Muscle of leg (tissue), 11 donors: ENCODE data around the gene TUBGCP4. TPM values are rescaled to one million over a fixed set of nuclear protein-coding genes. Genes with fewer than 3 reads are reported as not detected.
A peak's percentile ranks its signal among the peaks of the same experiment; 100 is the strongest.

Experiments used
- DNase-seq: peaks from one replicate; pipeline ENCODE4 v3.0.0; 2013
- H3K27ac ChIP-seq: one replicate; pipeline ENCODE4 v1.5.1; 2013; ENCODE audit warnings: mild to moderate bottlenecking, low read length, control low read depth
- H3K27me3 ChIP-seq: one replicate; pipeline ENCODE4 v1.6.1; 2013; ENCODE audit warnings: low read length; ENCODE audit not compliant: control insufficient read depth, insufficient read depth
- H3K36me3 ChIP-seq: one replicate; pipeline ENCODE4 v1.6.1; 2013; ENCODE audit warnings: low read length; ENCODE audit not compliant: control insufficient read depth, insufficient read depth
- H3K4me1 ChIP-seq: one replicate; pipeline ENCODE4 v1.6.1; 2013; ENCODE audit warnings: low read length; ENCODE audit not compliant: control insufficient read depth, insufficient read depth
- H3K4me3 ChIP-seq: one replicate; pipeline ENCODE4 v1.5.1; 2013; ENCODE audit warnings: low read length, control low read depth
- H3K9me3 ChIP-seq: replicated peaks from 2 replicates; pipeline ENCODE4 v1.6.1; 2013; ENCODE audit warnings: low read depth, low read length; ENCODE audit not compliant: control insufficient read depth
- WGBS: methylation state at CpG from one replicate; pipeline ENCODE4 v1.1.5; 2013; ENCODE audit warnings: missing lambda C conversion rate; ENCODE audit not compliant: insufficient coverage; 5-methylcytosine and 5-hydroxymethylcytosine counted together
- polyA plus RNA-seq, 8 donors: library from polyadenylated mRNA; unstranded; fragments of 120-200 nt; gene quantifications; one replicate each; pipeline versions ENCODE4 v1.2.1 to v1.2.3, GENCODE V29; 2013; ENCODE audit warnings: inconsistent platforms in 1 of 8, low replicate concordance in 1 of 8; ENCODE audit not compliant: insufficient read length in 8 of 8, insufficient read depth in 1 of 8
- total RNA-seq: library from RNA; stranded (reverse); fragments of 120-200 nt; gene quantifications from one replicate; pipeline ENCODE4 v1.2.4, GENCODE V29; 2013

TUBGCP4 gene
- total and polyA plus RNA-seq, 9 donors = 7.0 to 14.4 (median 11.0) TPM

DNA sequence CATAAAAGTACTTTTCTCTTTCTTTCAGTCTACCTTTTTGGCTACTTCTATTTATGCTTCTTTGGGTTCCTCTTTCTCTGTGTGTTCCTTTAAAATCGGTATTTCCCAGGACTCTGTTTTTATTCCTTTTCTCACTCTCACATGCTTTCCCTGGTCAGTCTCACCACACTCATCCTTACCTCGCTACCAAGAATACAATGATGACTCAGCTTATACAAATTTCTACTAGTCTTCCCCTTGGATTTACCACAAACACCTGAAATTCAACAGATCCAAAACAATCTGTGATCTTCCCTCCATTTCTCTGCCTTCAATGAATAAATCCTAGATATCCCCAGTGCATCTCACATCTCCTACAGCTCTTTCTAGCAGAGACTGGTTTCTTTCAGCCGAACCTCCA lies 52.9 kb downstream of the TUBGCP4 start:
- H3K4me1 ChIP-seq = no peaks in the 10 kb centered on the region
- H3K27me3 ChIP-seq = no peaks in the 10 kb centered on the region
- H3K4me3 ChIP-seq = no peak overlapping the region
- no peak overlapping the region for H3K27ac ChIP-seq
- no peak for DNase-seq
- H3K36me3 ChIP-seq = peaks cover 48% of the 10 kb centered on the region
- 88% methylated on average over 3 of the region's 3 CpGs for WGBS
- H3K9me3 ChIP-seq = no peaks in the 10 kb centered on the region

- peaks cover 36% of the 10 kb centered on the region for H3K36me3 ChIP-seq
- H3K27me3 ChIP-seq = no peaks in the 10 kb centered on the region
- H3K4me1 ChIP-seq = no peaks in the 10 kb centered on the region
- WGBS = no CpG with 5 or more reads among the region's 3 CpGs
- peak; percentile 40 for DNase-seq
- no peaks in the 10 kb centered on the region for H3K9me3 ChIP-seq
- no peak overlapping the region for H3K27ac ChIP-seq
- H3K4me3 ChIP-seq = no peak overlapping the region
Measured at GRCh38 chr15:43429687-43430086, 58.8 kb downstream of the TUBGCP4 start.

DNA sequence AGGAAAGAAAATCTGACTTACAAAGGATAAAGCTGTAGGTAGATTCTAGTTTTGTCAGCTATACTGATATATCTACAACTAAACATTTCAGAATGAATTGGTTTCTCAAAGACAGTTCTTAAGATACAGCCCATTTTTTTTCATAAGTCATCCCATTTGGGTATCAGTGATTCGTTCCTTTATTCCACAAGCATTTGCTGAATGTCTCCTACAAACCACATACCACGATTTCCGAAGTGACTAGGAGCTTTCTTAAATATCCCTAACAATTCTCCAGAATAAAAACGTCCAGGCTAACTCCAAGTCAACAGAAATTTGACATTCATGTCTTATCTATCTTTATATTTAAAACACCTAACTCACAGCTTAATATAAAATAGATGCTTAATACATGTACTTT lies 62.3 kb downstream of the TUBGCP4 start:
- Histone ChIP-seq H3K27me3 (no peaks in the 10 kb centered on the region), H3K4me1 (no peaks in the 10 kb centered on the region), H3K4me3 (no peak overlapping the region), H3K9me3 (no peaks in the 10 kb centered on the region), H3K36me3 (peaks cover 38% of the 10 kb centered on the region), H3K27ac (no peak overlapping the region)
- no peak for DNase-seq
- 100% methylated on average over 1 of the region's 4 CpGs for WGBS

DNA sequence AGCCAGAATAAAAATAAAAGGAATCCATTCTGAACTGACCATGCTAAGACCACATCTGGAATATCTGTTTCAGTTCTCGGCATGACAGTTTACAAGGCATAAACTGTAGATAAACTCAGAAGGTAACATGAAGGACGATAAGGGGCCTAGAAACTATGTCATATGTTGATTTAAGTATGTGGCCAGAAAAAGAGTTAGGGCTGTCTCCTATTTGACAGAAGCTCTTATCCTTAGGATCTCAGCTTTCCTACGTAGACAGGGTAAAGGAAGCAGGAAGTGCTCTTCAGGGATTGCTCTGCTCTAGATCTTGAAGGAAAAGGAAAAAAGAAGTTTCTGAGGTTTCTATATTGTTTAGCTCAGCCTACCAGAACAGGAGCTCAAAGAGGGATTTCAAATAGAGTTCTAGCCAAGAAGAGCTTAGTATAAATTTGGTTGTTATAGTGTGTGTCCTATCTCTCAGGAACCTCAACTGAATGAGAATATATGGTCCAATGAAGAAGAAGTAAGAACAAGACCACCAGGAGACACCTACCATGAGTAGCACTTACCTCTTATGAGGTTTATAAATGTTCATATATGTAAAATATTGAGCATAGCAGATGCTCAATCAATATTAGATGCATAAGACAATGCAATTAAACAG lies 62.9 kb downstream of the TUBGCP4 start:
- H3K36me3 ChIP-seq = peaks cover 39% of the 10 kb centered on the region
- H3K4me1 ChIP-seq = no peaks in the 10 kb centered on the region
- no peak for DNase-seq
- H3K27me3 ChIP-seq = no peaks in the 10 kb centered on the region
- H3K27ac ChIP-seq = no peak overlapping the region
- WGBS = 67% methylated on average over 1 of the region's 3 CpGs
- H3K4me3 ChIP-seq = no peak overlapping the region
- no peaks in the 10 kb centered on the region for H3K9me3 ChIP-seq

- no peak overlapping the region for H3K27ac ChIP-seq
- no peak for DNase-seq
- no peaks in the 10 kb centered on the region for H3K27me3 ChIP-seq
- no peaks in the 10 kb centered on the region for H3K9me3 ChIP-seq
- H3K4me3 ChIP-seq = no peak overlapping the region
- peaks cover 42% of the 10 kb centered on the region for H3K36me3 ChIP-seq
- H3K4me1 ChIP-seq = no peaks in the 10 kb centered on the region
Measured at GRCh38 chr15:43434446-43434845, 63.5 kb downstream of the TUBGCP4 start.

DNA sequence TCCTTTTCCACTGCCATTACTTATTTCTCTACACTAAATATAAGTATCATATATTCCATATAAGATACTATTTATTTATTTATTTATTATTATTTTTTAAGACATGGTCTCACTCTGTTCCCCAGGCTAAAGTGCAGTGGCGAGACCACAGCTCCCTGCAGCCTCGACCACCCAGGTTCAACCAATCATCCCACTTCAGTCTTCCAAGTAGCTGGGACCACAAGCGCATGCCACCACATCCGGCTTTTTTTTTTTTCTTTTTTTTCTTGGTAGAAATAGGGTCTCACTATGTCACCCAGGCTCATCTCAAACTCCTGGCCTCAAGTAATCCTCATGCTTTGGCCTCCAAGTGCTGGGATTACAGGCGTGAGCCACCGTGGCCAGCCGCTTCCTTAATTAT lies 65.5 kb downstream of the TUBGCP4 start:
- no peak for DNase-seq
- WGBS = no CpG with 5 or more reads among the region's 7 CpGs
- H3K4me3 ChIP-seq = no peak overlapping the region
- H3K9me3 ChIP-seq = no peaks in the 10 kb centered on the region
- peaks cover 50% of the 10 kb centered on the region for H3K36me3 ChIP-seq
- no peak overlapping the region for H3K27ac ChIP-seq
- no peaks in the 10 kb centered on the region for H3K4me1 ChIP-seq
- H3K27me3 ChIP-seq = no peaks in the 10 kb centered on the region

- no peak overlapping the region for H3K4me3 ChIP-seq
- no peaks in the 10 kb centered on the region for H3K27me3 ChIP-seq
- no peak for DNase-seq
- no peak overlapping the region for H3K27ac ChIP-seq
- H3K4me1 ChIP-seq = no peaks in the 10 kb centered on the region
- peaks cover 39% of the 10 kb centered on the region for H3K36me3 ChIP-seq
- no CpG with 5 or more reads among the region's 3 CpGs for WGBS
- no peaks in the 10 kb centered on the region for H3K9me3 ChIP-seq
Measured at GRCh38 chr15:43439268-43439667, 68.4 kb downstream of the TUBGCP4 start.

DNA sequence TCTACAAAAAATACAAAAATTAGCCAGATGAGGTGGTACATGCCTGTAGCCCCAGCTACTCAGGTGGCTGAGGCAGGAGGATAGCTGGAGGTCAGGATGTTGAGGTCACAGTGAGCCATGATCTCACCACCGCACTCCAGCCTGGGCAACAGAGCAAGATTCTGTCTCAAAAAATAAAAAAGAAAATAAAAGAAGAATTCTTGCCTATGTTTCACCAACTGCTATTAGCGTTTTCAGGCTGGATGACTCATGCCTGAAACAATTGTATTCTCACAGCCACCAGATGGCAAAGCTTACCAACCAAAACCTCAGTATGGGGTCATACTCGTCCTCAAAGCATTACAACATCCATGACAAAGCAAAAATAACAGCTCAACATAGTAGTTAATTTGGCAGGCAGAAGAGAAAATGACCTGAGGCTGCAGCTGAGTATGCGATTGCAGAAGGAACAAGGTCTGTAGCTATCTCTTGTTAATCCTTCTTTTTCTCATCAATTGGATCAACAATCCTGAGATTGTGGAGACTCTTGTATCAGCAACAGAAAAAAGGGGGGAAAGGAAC lies 69.9 kb downstream of the TUBGCP4 start:
- no peak overlapping the region for H3K27ac ChIP-seq
- 20% methylated on average over 1 of the region's 4 CpGs for WGBS
- H3K9me3 ChIP-seq = no peaks in the 10 kb centered on the region
- H3K4me3 ChIP-seq = no peak overlapping the region
- DNase-seq = peak; percentile 72
- H3K36me3 ChIP-seq = peaks cover 47% of the 10 kb centered on the region
- H3K4me1 ChIP-seq = no peaks in the 10 kb centered on the region
- no peaks in the 10 kb centered on the region for H3K27me3 ChIP-seq

GRCh38 chr15:43441316-43441715 lies 70.4 kb downstream of the TUBGCP4 start:
- no peaks in the 10 kb centered on the region for H3K27me3 ChIP-seq
- H3K9me3 ChIP-seq = no peaks in the 10 kb centered on the region
- DNase-seq = peak; percentile 11
- H3K36me3 ChIP-seq = peaks cover 46% of the 10 kb centered on the region
- H3K27ac ChIP-seq = no peak overlapping the region
- no peaks in the 10 kb centered on the region for H3K4me1 ChIP-seq
- H3K4me3 ChIP-seq = no peak overlapping the region

- H3K27me3 ChIP-seq = no peaks in the 10 kb centered on the region
- H3K36me3 ChIP-seq = peaks cover 26% of the 10 kb centered on the region
- no peaks in the 10 kb centered on the region for H3K4me1 ChIP-seq
- no peaks in the 10 kb centered on the region for H3K9me3 ChIP-seq
- no CpG with 5 or more reads among the region's 2 CpGs for WGBS
- no peak overlapping the region for H3K4me3 ChIP-seq
- H3K27ac ChIP-seq = no peak overlapping the region
- DNase-seq = no peak
Measured at GRCh38 chr15:43446344-43446743, 75.4 kb downstream of the TUBGCP4 start.

DNA sequence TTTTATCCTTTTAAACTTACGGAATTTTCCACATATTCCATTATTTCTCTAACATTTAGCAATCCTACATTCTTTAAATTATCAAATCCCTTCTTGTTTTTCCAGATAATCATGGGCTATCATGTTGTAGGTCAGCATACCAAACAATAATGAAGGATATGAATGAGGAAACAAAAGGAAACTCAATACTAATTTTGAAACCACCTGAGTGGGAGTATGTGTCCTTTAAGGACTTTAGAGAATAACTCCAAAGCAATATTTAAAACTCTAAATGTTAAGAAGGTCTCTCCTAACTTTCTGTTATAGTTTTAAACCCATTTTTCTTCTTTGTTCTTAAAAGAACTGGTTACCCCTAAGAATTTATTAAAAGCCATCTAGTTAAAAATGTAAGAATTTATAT lies 79.1 kb downstream of the TUBGCP4 start:
- no peak overlapping the region for H3K4me3 ChIP-seq
- H3K4me1 ChIP-seq = no peaks in the 10 kb centered on the region
- no peak overlapping the region for H3K27ac ChIP-seq
- no peaks in the 10 kb centered on the region for H3K9me3 ChIP-seq
- H3K36me3 ChIP-seq = peaks cover 26% of the 10 kb centered on the region
- WGBS = no CpG with 5 or more reads among the region's 1 CpG
- no peaks in the 10 kb centered on the region for H3K27me3 ChIP-seq
- no peak for DNase-seq
